Keratinocyte (primary cell): Measurements from ENCODE around the gene MOCS1. TPM values are rescaled to one million over a fixed set of nuclear protein-coding genes. Genes with fewer than 3 reads are reported as not detected.

Experiments
- DNase-seq: peaks from one replicate; pipeline ENCODE4 v3.0.0-alpha.2; 2011; ENCODE audit warnings: low read depth, missing footprints, low spot score
- FAIRE-seq: peaks from 2 replicates; lab custom pipeline; 2011; peaks lifted over from hg19 to GRCh38; lab: Jason Lieb, UNC
- H2AFZ ChIP-seq: 2 replicates; pipeline ENCODE4 v1.6.0; 2012; ENCODE audit warnings: low read length, control low read depth, inconsistent platforms; ENCODE audit not compliant: control insufficient read depth
- H3K27ac ChIP-seq: 2 replicates; pipeline ENCODE4 v1.5.1; 2011; ENCODE audit warnings: low read length; ENCODE audit not compliant: control insufficient read depth, insufficient read depth
- H3K27me3 ChIP-seq: 3 replicates; pipeline ENCODE4 v1.6.0; 2011; ENCODE audit warnings: low read length; ENCODE audit not compliant: control insufficient read depth, insufficient read depth; ENCODE audit errors: extremely low read depth
- H3K36me3 ChIP-seq, 2 experiments: 2 replicates in 1 of 2; 3 replicates in 1 of 2; pipeline ENCODE4 v1.5.1; 2011; ENCODE audit warnings: low read length in 2 of 2, mild to moderate bottlenecking in 1 of 2; ENCODE audit not compliant: control insufficient read depth in 2 of 2, insufficient read depth in 2 of 2; ENCODE audit errors: extremely low read depth in 1 of 2
- H3K4me1 ChIP-seq: 3 replicates; pipeline ENCODE4 v1.5.1; 2011; ENCODE audit warnings: low read length; ENCODE audit not compliant: control insufficient read depth, insufficient read depth; ENCODE audit errors: extremely low read depth
- H3K4me2 ChIP-seq: 3 replicates; pipeline ENCODE4 v1.6.0; 2011; ENCODE audit warnings: low read depth, low read length; ENCODE audit not compliant: control insufficient read depth, insufficient read depth; ENCODE audit errors: extremely low read depth
- H3K4me3 ChIP-seq, 3 experiments: fragments of 200-600 bp in 1 of 3; sonication (generic) in 1 of 3; 2 replicates in 2 of 3; 3 replicates in 1 of 3; pipeline ENCODE4 v1.5.1; 2011 to 2016; ENCODE audit warnings: low read length in 3 of 3, mild to moderate bottlenecking in 3 of 3, control low read depth in 2 of 3, inconsistent platforms in 1 of 3, low read depth in 1 of 3, mixed read lengths in 1 of 3, mixed run types in 1 of 3, moderate library complexity in 1 of 3; ENCODE audit not compliant: control insufficient read depth in 2 of 3, insufficient read depth in 2 of 3; ENCODE audit errors: extremely low read depth in 1 of 3
- H3K79me2 ChIP-seq: 2 replicates; pipeline ENCODE4 v1.6.0; 2012; ENCODE audit warnings: low read length; ENCODE audit not compliant: control insufficient read depth, insufficient read depth
- H3K9ac ChIP-seq: 3 replicates; pipeline ENCODE4 v1.6.0; 2011; ENCODE audit warnings: low read length; ENCODE audit not compliant: control insufficient read depth, insufficient read depth; ENCODE audit errors: extremely low read depth
- H3K9me1 ChIP-seq: 3 replicates; pipeline ENCODE4 v1.6.0; 2011; ENCODE audit warnings: low read length; ENCODE audit not compliant: control insufficient read depth, insufficient read depth; ENCODE audit errors: extremely low read depth
- H3K9me3 ChIP-seq: 2 replicates; pipeline ENCODE4 v1.5.1; 2012; ENCODE audit warnings: low read depth, low read length; ENCODE audit not compliant: control insufficient read depth
- H4K20me1 ChIP-seq: 3 replicates; pipeline ENCODE4 v1.6.0; 2011; ENCODE audit warnings: low read length; ENCODE audit not compliant: control insufficient read depth, insufficient read depth; ENCODE audit errors: extremely low read depth
- EZH2 ChIP-seq: IDR thresholded peaks from one replicate; pipeline ENCODE4 v1.6.1; 2012; ENCODE audit warnings: inconsistent platforms, mild to moderate bottlenecking, low read length, moderate library complexity
- dilution Hi-C: fragments of 300-500 bp; cut with MboI; formaldehyde crosslinking; loops from one replicate; pipeline ENCODE4 v1.7.0; 2020; ENCODE audit warnings: low sequenced_read_pairs; ENCODE audit not compliant: extremely low pct_ligation_motif_present
- polyA plus RNA-seq, 5 experiments: library from polyadenylated mRNA; depleted of rRNA in 3 of 5; stranded (reverse) in 3 of 5; stranded (forward) in 1 of 5; unstranded in 1 of 5; fragments of >200 nt; gene quantifications; 1 replicate in 1 of 5; 2 replicates in 3 of 5; 3 replicates in 1 of 5; pipeline versions ENCODE4 v1.2.1 to v1.2.3, GENCODE V29; 2011 to 2012; ENCODE audit warnings: missing spikeins in 2 of 5, low read depth in 1 of 5, low replicate concordance in 1 of 5
- TF ChIP-seq, protein P1 (sequence below), 3 experiments: IDR thresholded peaks in 1 of 3; conservative IDR thresholded peaks in 1 of 3; optimal IDR thresholded peaks in 1 of 3; 2 replicates in 2 of 3; 3 replicates in 1 of 3; pipeline versions ENCODE3 to v1.5.1; 2011; ENCODE audit warnings: low read length in 3 of 3, mild to moderate bottlenecking in 3 of 3, moderate library complexity in 2 of 3, control low read depth in 1 of 3, inconsistent platforms in 1 of 3; ENCODE audit not compliant: insufficient read depth in 2 of 3; ENCODE audit errors: extremely low read depth in 1 of 3

The MOCS1 gene
- polyA plus RNA-seq, 1 donor (not counting 4 experiments of a cell fraction or from before 2014, with no cell fraction given) = 2.2 TPM

DNA sequence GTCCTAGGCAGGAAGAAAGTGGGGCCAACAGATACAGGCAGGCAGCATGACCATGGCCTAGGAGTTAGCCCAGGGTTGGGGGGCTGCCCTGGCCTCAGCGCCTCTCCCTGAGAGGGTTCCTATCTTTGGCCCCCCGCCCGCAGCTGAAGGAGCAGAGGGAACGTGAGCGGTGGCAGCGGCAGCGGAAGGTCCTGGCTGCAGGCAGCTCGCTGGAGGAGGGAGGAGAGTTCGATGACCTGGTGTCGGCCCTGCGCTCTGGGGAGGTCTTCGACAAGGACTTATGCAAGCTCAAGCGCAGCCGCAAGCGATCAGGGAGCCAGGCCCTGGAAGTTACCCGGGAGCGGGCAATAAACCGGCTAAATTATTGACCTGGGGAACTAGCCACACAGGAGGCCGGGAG, 32.6 kb downstream of the MOCS1 start:
- no peaks in the 10 kb centered on the region for H3K27me3 ChIP-seq
- no peaks in the 10 kb centered on the region for H3K9me3 ChIP-seq
- H3K9me1 ChIP-seq = no peaks in the 10 kb centered on the region
- H3K36me3 ChIP-seq = no peaks in the 10 kb centered on the region
- FAIRE-seq (no peak), DNase-seq (no peak)
- no peak for TF ChIP-seq EZH2
- TF ChIP-seq, protein P1, sequence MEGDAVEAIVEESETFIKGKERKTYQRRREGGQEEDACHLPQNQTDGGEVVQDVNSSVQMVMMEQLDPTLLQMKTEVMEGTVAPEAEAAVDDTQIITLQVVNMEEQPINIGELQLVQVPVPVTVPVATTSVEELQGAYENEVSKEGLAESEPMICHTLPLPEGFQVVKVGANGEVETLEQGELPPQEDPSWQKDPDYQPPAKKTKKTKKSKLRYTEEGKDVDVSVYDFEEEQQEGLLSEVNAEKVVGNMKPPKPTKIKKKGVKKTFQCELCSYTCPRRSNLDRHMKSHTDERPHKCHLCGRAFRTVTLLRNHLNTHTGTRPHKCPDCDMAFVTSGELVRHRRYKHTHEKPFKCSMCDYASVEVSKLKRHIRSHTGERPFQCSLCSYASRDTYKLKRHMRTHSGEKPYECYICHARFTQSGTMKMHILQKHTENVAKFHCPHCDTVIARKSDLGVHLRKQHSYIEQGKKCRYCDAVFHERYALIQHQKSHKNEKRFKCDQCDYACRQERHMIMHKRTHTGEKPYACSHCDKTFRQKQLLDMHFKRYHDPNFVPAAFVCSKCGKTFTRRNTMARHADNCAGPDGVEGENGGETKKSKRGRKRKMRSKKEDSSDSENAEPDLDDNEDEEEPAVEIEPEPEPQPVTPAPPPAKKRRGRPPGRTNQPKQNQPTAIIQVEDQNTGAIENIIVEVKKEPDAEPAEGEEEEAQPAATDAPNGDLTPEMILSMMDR (optimal IDR thresholded peaks at IDR 0.05 in 1 of 3, IDR thresholded peaks at IDR 0.05 in 1 of 3, conservative IDR thresholded peaks at IDR 0.05 in 1 of 3; ENCODE audit: extremely low read depth in 1 of 3, insufficient read depth in 2 of 3, low read length in 3 of 3) = no peak
- no peaks in the 10 kb centered on the region for H4K20me1 ChIP-seq
- dilution Hi-C loops = no loop called here
- H3K27ac ChIP-seq = no peak overlapping the region
- H3K79me2 ChIP-seq = no peaks in the 10 kb centered on the region
- H3K4me2 ChIP-seq = no peak overlapping the region
- H3K4me1 ChIP-seq = no peaks in the 10 kb centered on the region
- no peak overlapping the region for H3K9ac ChIP-seq
- H3K4me3 ChIP-seq = no peak overlapping the region
- no peak overlapping the region for H2AFZ ChIP-seq

DNA sequence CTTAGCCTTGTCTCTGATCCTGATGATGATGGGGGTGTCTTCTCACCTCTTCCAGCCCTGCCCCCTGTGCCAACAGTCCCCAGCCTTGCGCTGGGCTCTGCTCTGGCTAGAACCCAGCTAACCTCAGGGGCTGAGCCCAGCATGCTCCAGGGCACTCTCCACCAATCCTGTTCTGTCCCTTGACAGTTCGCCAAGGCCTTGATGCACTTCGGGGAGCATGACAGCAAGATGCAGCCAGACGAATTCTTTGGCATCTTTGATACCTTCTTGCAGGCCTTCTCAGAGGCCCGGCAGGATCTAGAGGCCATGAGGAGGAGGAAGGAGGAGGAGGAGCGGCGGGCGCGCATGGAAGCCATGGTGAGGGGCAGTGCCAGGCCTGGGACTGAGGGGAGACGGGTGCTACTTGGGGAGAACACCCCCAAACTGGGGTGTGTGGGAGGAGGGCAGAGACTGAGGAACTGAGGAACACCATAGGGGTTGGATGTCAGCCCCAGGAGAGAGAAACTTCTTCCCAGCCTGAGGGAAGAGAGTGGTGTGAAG, 33.1 kb downstream of the MOCS1 start:
- no peak for TF ChIP-seq EZH2
- TF ChIP-seq, protein P1 (optimal IDR thresholded peaks at IDR 0.05 in 1 of 3, IDR thresholded peaks at IDR 0.05 in 1 of 3, conservative IDR thresholded peaks at IDR 0.05 in 1 of 3; ENCODE audit: extremely low read depth in 1 of 3, insufficient read depth in 2 of 3, low read length in 3 of 3) = no peak
- Histone ChIP-seq H4K20me1 (no peaks in the 10 kb centered on the region), H3K4me3 (no peak overlapping the region), H3K27me3 (no peaks in the 10 kb centered on the region), H3K4me2 (no peak overlapping the region), H2AFZ (no peak overlapping the region), H3K27ac (no peak overlapping the region), H3K9ac (no peak overlapping the region), H3K9me1 (no peaks in the 10 kb centered on the region), H3K36me3 (no peaks in the 10 kb centered on the region), H3K9me3 (no peaks in the 10 kb centered on the region), H3K4me1 (no peaks in the 10 kb centered on the region), H3K79me2 (no peaks in the 10 kb centered on the region)
- dilution Hi-C loops = no loop called here
- FAIRE-seq (no peak), DNase-seq (no peak)
